GM21423 (cell line): Measurements from ENCODE around the gene PRSS58.

Experiments used
- ATAC-seq: cut with Tn5 transposase; IDR thresholded peaks from one replicate; pipeline ENCODE4 v1.9.1; 2021; ENCODE audit warnings: mild to moderate bottlenecking, moderate library complexity; ENCODE audit not compliant: unreplicated experiment

The PRSS58 gene

DNA sequence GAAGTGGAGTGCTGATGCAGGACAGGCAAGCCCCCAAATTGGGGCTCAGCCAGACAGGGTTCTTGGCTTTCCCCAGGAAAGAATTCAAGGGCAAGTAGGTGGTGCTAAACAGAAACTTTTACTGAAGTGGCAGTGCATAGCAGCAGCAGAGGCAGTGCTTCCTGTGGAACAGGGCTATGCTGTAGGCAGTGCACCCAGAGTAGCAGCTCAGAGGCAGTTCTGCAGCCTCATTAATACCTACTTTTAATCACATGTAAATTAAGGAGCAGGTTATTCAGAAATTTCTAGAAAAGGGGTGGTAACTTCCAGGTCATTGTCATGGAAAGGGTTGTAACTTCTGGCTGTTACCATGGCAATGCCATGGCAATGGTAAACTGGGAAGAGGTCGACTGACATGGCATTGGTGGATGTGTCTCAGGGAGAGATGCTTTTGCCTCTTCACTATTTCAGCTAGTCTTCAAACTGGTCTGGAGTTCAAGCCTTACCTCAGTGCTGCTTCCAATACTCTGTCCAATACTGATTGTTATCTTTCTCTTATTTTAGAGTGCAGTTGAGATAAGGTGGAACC, 29.2 kb downstream of the PRSS58 start:
- no peak for ATAC-seq
